WERI-Rb-1 (cell line): ENCODE results near the gene CAPNS1.

Experiments used
- DNase-seq: peaks from one replicate; pipeline ENCODE4 v3.0.0-alpha.2; 2020
- H3K27ac ChIP-seq: fragments of 250-450 bp; sonication (Bioruptor Pico); 2 replicates; pipeline ENCODE4 v1.5.1; 2020; ENCODE audit warnings: mild to moderate bottlenecking, moderate library complexity
- H3K27me3 ChIP-seq: fragments of 250-450 bp; sonication (Bioruptor Pico); 2 replicates; pipeline ENCODE4 v1.5.1; 2021; ENCODE audit warnings: mild to moderate bottlenecking, low read depth, moderate library complexity; ENCODE audit not compliant: insufficient read depth, severe bottlenecking
- H3K36me3 ChIP-seq: fragments of 250-450 bp; sonication (Bioruptor Pico); 2 replicates; pipeline ENCODE4 v1.5.1; 2020; ENCODE audit warnings: mild to moderate bottlenecking, moderate library complexity
- H3K4me3 ChIP-seq: 2 replicates; pipeline ENCODE4 v1.5.1; 2011; ENCODE audit warnings: low read depth, mild to moderate bottlenecking, control low read depth, low read length
- H3K9me3 ChIP-seq: fragments of 250-450 bp; sonication (Bioruptor Pico); 2 replicates; pipeline ENCODE4 v1.5.1; 2021; ENCODE audit warnings: mild to moderate bottlenecking, moderate library complexity; ENCODE audit not compliant: severe bottlenecking
- TF ChIP-seq, protein P1 (sequence below): IDR thresholded peaks from 2 replicates; pipeline ENCODE4 v1.5.1; 2011; ENCODE audit warnings: low read depth, mild to moderate bottlenecking, control low read depth, inconsistent platforms, low read length

CAPNS1 gene

DNA sequence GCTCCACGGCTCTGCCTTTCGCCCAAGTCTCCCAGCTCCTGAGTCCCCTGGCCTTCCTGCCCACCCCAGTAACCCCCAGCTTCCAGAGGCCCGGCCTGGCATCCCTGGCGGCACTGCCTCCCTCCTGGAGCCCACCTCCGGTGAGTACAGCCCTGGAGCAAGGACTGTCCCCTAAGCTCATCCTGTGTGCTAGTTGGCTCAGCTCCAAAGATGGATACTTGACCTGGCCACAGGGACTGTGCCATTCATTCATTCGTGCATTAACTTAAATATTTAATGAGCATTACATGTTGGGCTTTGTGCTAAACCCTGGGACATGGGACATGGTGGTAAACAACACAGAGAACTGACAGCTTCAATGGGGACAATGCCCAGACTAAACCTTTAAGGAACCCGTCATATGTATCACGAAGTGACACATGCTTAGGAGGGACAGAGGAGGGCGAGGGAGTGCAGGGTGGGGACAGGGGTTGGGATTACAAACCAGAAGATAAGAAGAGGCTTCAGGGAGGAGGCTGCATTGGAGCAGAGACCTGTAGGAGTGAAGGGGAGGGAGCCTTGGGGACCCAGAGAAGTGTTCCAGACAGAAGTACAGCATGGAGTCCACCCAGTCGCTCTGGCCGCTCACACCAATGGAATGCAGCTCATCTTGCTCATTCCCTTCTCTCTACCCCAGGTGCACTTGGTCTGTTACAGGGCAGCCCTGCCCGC is 35.9 kb upstream of the CAPNS1 start:
- H3K4me3 ChIP-seq = no peak overlapping the region
- TF ChIP-seq, protein P1, sequence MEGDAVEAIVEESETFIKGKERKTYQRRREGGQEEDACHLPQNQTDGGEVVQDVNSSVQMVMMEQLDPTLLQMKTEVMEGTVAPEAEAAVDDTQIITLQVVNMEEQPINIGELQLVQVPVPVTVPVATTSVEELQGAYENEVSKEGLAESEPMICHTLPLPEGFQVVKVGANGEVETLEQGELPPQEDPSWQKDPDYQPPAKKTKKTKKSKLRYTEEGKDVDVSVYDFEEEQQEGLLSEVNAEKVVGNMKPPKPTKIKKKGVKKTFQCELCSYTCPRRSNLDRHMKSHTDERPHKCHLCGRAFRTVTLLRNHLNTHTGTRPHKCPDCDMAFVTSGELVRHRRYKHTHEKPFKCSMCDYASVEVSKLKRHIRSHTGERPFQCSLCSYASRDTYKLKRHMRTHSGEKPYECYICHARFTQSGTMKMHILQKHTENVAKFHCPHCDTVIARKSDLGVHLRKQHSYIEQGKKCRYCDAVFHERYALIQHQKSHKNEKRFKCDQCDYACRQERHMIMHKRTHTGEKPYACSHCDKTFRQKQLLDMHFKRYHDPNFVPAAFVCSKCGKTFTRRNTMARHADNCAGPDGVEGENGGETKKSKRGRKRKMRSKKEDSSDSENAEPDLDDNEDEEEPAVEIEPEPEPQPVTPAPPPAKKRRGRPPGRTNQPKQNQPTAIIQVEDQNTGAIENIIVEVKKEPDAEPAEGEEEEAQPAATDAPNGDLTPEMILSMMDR = no peak
- H3K27ac ChIP-seq = no peak overlapping the region
- no peaks in the 10 kb centered on the region for H3K9me3 ChIP-seq
- peaks cover 68% of the 10 kb centered on the region for H3K36me3 ChIP-seq
- no peak for DNase-seq
- H3K27me3 ChIP-seq = no peaks in the 10 kb centered on the region

DNA sequence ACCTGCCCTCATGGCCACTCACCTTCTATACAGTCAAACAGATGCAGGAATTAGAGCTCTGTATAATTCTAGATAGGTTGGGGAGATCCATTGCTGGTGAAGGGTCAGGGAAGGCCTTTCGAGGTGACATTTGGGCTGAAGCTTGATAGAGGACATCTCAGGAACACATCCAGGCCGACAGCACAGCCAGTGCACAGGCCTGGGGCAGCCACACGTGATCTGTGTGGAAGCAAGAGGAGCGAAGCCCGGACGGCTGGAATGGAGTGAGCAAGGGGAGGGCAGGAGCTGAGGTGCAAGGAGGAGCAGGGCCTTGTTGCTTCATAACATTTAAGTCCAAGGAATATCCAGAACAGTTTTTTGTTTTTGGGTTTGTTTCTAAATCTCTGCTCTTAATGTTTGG is 33.4 kb upstream of the CAPNS1 start:
- H3K9me3 ChIP-seq = no peaks in the 10 kb centered on the region
- no peak overlapping the region for H3K4me3 ChIP-seq
- H3K27ac ChIP-seq = no peak overlapping the region
- DNase-seq = no peak
- H3K36me3 ChIP-seq = peaks cover 55% of the 10 kb centered on the region
- TF ChIP-seq, protein P1 = no peak
- H3K27me3 ChIP-seq = no peaks in the 10 kb centered on the region

DNA sequence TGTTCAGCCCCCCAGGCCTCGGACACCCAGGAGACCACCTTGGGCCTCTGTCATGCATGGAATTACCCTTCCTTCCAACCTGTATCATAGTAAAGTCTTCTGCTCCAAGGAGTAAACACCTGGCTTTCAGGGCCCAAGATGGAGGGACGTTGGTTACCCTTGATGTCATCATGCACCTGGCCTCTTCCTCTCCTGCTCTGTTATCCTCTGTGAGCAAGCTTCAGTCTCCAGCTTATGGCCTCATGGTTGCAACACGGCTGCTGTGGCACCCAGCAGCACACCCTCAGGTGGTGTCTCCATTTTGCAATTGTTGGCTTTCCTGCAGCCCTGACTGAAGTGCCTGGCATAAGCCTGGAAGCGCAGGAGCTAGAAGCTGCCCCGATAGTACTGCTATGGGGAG is 32.9 kb upstream of the CAPNS1 start:
- TF ChIP-seq, protein P1 = no peak
- no peak overlapping the region for H3K27ac ChIP-seq
- H3K9me3 ChIP-seq = no peaks in the 10 kb centered on the region
- H3K27me3 ChIP-seq = no peaks in the 10 kb centered on the region
- H3K4me3 ChIP-seq = no peak overlapping the region
- peaks cover 58% of the 10 kb centered on the region for H3K36me3 ChIP-seq
- DNase-seq = no peak

DNA sequence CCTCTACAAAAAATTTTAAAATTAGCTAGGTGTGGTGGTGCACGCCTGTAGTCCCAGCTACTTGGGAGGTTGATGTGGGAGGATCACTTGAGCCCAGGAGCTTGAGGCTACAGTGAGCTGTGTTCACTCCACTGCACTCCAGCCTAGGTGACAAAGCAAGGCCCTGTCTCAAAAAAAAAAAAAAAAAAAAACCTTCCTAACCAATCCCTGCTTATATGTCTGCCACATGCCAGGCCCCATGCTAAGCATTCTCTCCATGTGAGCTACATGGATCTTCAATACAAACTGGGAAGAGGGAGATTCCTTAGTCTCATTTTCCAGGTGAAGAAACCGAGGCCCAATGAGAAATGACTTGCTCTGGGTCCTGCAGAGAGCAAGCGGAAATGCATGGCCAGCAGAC is 31.2 kb upstream of the CAPNS1 start:
- TF ChIP-seq, protein P1 = no peak
- H3K27ac ChIP-seq = no peak overlapping the region
- peaks cover 58% of the 10 kb centered on the region for H3K36me3 ChIP-seq
- no peaks in the 10 kb centered on the region for H3K27me3 ChIP-seq
- H3K4me3 ChIP-seq = no peak overlapping the region
- no peak for DNase-seq
- H3K9me3 ChIP-seq = no peaks in the 10 kb centered on the region

DNA sequence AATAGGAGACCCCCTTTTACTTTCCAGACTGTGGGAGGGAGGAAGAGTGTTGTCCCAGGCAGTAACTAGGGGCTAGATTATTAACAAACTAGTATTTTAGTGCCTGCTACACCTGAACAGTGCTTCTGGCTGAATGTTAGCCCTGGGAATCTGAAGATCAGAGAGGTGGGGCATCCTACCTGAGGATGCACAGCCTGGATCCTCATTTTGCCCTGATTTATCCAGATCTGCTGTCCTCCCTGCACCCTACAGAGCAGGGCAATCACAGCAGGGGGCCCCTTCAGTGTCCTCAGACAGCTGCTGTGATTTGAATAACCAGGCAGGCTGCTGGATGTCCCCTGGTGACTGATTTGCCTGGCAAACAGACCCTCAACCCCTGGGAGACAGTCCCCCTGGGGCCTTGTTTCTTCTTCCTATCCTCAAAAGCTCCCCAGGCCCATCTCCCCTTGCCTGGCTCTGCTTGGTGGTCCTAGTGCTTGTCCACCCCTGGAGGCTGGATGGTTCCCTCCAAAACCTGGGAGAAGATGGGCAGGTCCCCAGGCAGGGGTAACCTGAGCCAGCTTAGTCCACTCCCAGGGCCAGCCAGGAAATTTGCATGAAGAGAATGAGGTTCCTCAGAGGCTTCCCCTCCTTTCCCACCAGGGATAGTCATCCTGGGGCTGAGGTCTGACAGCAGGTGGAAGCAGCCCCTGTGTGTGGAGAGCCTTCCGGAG is 29.2 kb upstream of the CAPNS1 start, which contains the start of gene OVOL3:
OVOL3 (plus strand) TSS at position 657 of the 713 bp plus-strand sequence. CDS start 60 bp downstream, outside the sequence.
- Histone ChIP-seq H3K27ac (peak within 1 kb of the TSS; percentile 27), H3K9me3 (no peaks in the 10 kb centered on the region), H3K36me3 (peaks cover 41% of the 10 kb centered on the region), H3K4me3 (no peak within 1 kb of the TSS), H3K27me3 (no peaks in the 10 kb centered on the region)
- TF ChIP-seq, protein P1 = no peak
- peak; percentile 30 for DNase-seq

DNA sequence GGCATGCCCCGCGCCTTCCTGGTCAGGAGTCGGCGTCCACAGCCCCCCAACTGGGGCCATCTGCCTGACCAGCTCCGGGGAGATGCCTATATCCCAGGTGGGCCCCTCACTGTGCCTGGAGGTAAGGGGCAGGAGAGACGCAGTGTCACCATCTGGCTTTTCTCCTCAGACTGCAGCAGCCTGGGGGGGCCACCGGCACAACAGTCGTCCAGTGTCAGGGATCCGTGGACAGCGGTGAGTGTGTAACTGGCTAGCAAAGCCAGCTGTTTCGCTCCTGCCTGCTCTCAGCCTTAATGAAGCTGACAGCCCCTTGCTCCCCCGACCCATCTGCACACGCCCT is 28.7 kb upstream of the CAPNS1 start:
- Histone ChIP-seq H3K27me3 (no peaks in the 10 kb centered on the region), H3K36me3 (peaks cover 39% of the 10 kb centered on the region), H3K27ac (peak overlapping the region; percentile 27), H3K9me3 (no peaks in the 10 kb centered on the region), H3K4me3 (no peak overlapping the region)
- peak; percentile 26 for DNase-seq
- TF ChIP-seq, protein P1 = no peak
